HG03565 (cell line): ENCODE data around the gene SYNPO.

Experiments
- ATAC-seq: cut with Tn5 transposase; IDR thresholded peaks from one replicate; pipeline ENCODE4 v1.9.1; 2021; ENCODE audit warnings: mild to moderate bottlenecking, moderate library complexity; ENCODE audit not compliant: unreplicated experiment

Gene SYNPO

DNA sequence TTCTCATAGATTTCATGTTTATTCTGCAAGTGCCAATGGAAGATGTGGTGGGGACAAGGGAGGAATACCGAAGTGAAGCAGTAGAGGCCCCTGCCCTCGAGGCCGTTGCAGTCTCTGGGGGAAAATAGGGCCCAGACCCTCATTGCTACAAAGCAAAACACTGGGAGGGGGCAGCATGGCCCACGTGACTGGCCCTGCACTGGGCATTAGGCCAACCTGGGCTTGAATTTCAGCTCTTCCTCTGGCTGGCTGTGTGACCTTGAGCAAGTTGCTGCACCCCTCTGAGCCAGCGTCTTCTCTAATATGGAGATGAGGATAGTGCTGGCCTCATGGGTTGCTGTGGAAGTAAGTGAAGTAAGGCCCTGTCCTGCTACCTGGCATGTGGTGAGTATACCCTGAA, 709 bp upstream of the SYNPO start:
- no peak for ATAC-seq

DNA sequence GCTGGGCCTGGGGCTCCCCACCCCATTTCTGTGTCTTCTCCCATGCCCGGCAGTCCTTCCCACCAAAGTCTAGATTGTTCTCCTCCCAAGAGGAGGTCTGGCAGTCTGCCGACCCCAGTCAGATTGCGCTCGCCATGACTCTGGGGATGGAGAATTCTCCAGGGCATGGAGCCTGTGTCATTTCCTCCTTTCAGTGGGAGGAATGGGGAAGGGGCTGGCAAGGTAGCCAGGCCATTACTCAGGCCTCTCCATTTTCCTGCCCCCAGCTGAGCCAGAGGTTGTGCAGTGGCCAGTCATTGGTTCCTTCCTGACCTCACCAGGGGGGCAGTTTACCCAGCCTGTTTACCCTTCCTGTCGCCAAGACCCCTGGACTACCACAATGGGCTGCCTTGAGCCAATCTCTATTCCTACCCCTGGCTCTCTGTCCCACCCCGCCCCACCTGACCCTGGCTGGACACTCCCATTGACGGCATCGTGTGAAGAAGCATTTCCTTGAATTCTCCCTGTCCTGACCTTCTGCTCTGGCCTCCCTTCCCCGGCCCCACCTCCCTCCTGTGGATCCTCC, 628 bp downstream of the SYNPO start:
- no peak for ATAC-seq

- ATAC-seq: no peak
Measured at GRCh38 chr5:150641824-150642566, 1.5 kb downstream of the SYNPO start.

- no peak for ATAC-seq
Measured at GRCh38 chr5:150642567-150642927, 2.1 kb downstream of the SYNPO start.

- ATAC-seq: no peak
Measured at GRCh38 chr5:150642991-150643710, 2.7 kb downstream of the SYNPO start.

DNA sequence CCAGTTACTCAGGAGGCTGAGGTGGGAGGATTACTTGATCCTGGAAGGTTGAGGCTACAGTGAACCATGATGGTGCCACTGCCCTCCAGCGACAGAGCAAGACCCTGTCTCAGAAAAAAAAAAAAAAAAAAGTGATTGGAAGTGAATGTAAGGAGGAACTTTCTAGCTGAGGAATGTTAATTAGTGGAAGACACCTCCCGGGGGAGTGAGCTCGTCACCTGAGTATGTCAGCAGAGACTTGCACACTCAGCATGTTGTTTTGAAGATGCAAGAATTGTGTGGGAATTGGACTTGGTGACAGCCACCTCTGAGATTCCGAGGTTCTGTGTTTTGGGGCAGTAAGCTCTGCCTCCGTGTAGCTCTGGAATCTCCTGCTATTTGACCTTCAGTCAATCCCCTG, 3.6 kb downstream of the SYNPO start:
- ATAC-seq: no peak

- no peak for ATAC-seq
Measured at GRCh38 chr5:150644514-150644913, 4.1 kb downstream of the SYNPO start.

DNA sequence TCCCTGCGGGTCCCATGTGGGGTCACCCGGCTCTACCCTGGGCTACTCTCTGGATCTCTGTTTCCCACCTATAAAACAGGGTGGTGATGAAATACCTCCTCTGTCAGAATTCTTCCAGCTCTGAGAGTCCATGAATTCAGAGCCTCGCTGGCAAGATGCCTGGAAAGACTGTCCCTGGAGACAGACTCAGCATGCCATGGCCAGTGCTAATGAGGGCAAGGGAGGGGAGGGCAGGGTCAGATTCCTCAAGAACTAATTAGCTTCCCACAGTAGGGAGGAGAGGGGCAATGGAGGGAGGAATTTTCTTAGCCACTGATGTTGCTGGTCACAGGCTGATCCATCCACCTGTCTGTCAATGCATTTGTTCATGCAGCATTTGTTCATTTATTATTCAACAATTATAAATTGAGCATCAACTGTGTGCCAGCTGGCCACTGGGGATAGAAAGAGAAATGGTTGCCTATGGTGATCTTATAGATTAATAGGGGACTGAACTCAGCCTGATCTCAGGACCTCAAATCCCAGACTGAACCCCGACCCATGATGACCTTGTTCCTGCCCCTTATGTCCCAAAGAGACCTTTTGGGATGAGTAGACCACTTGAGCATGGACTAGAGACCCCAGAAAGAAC, 4.7 kb downstream of the SYNPO start:
- ATAC-seq: no peak

DNA sequence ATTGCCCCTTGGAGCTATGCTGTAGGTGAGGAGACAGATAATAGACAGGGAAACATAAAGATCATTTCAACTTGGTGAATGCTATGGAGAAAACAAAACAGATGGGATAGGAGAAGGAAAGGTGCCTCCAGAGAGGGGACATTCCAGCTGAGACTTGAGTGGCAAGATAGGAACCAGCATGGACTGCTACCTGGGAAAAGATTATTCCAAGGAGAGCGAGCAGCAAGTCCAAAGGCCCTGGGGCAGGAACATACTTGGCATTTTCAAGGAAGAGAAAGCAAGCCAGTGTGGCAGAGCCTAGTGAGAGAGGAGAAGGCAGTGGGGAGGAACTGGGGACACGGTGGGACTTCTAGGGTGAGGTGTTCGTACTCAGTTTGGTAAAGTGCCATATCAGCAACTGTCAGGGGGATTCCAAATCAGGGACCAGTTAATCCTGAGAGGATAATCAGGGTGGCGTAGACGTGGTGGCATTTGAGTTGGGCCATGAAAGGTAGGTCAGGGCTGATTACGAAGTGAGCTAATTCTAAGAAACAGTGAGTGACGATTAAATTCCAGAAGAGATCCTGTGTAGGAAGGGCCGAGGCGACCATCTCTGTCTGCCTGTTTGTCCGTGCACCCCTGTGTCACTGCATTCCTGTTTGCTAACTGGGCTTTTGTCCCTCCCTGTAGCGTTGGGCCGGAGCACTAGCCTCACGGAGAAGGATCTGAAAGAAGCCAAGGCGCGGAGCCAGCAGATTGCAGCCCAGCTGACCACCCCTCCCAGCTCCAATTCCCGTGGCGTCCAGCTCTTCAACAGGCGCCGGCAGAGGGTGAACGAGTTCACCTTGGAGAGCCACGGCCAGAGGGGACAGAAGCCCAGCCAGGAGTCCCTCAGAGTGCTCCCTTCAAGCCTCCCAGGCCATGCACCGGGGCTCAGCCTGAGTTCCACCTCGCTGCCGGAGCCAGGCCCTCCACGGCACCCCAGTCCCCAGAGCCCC, 7.1 kb downstream of the SYNPO start:
- ATAC-seq: no peak

GRCh38 chr5:150648294-150649107, 8.0 kb downstream of the SYNPO start:
- no peak for ATAC-seq

- no peak for ATAC-seq
Measured at GRCh38 chr5:150649108-150650020, 8.9 kb downstream of the SYNPO start.

GRCh38 chr5:150650021-150651006, 9.9 kb downstream of the SYNPO start:
- ATAC-seq: no peak

DNA sequence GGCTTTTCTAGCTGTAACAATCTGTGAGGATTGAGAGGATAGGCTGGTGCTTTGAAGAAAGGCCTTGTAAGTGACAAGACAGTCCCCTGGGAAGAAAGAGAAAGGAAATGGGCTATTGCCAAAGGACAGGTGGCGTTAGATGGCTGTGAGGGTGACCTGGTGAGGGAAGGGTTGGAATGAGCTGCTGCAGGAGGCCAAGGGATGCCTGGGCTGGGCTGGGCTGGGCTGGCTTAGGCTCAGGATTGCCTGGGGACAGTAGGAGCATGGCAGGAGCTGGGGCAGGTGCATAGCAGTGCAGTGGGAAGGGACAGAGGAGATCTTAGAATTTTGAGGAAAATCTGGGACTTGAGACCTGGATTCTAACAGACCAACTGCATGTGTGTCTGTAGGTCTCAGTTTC, 10.9 kb downstream of the SYNPO start:
- ATAC-seq: no peak

- ATAC-seq: no peak
Measured at GRCh38 chr5:150651924-150652671, 11.6 kb downstream of the SYNPO start.

DNA sequence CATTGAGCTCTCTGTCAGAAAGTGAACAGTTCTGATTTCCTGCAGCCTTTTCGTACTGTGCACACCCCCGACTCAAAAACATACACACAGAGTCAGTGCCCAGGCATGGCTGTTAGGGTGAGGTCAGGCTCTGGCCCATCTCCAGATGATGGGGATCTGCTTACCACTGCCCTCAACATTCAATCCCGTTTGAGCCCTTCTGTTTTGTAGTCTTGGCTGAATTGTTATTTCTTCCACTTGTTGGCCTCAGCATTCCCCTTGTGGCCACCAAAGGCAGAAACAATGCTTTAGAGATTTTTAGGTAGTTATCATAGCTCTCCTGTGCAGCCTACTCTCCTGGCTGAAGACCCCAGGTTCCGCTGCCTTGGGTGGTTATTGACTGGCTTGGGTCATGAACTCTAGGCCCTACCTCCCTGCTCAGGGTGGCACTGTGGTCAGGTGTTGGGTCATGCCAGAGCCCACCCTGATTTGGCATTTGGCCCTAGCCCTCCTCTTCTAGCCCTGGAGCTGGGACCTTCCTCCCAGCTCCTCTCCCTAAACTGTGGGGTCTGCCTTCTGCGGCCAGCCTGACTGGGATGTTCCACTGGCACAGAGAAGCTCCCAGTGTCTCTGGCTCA, 12.8 kb downstream of the SYNPO start:
- no peak for ATAC-seq

GRCh38 chr5:150653762-150654556, 13.5 kb downstream of the SYNPO start:
- no peak for ATAC-seq
